H9 (cell line): Measurements from ENCODE around the gene NUBPL. TPM values are rescaled to one million over a fixed set of nuclear protein-coding genes. Genes with fewer than 3 reads are reported as not detected.

Source experiments
- DNase-seq: peaks from one replicate; pipeline ENCODE4 v3.0.0-alpha.2; 2017
- H2AFZ ChIP-seq: one replicate; pipeline ENCODE4 v1.6.1; 2013; ENCODE audit warnings: mild to moderate bottlenecking, low read length, control low read depth, moderate library complexity
- H2AK5ac ChIP-seq: 2 replicates; pipeline ENCODE4 v1.6.1; 2013; ENCODE audit warnings: low read length, control low read depth, mixed read lengths; ENCODE audit not compliant: insufficient read length
- H2BK120ac ChIP-seq: one replicate; pipeline ENCODE4 v1.6.1; 2013; ENCODE audit warnings: low read depth, mild to moderate bottlenecking, low read length, control low read depth, inconsistent platforms; ENCODE audit not compliant: poor library complexity, severe bottlenecking
- H2BK12ac ChIP-seq: 2 replicates; pipeline ENCODE4 v1.6.1; 2013; ENCODE audit warnings: low read length, control low read depth, mixed read lengths, low read depth; ENCODE audit not compliant: insufficient read length
- H2BK15ac ChIP-seq: 2 replicates; pipeline ENCODE4 v1.6.1; 2013; ENCODE audit warnings: low read depth, low read length, control low read depth
- H2BK20ac ChIP-seq: one replicate; pipeline ENCODE4 v1.6.1; 2013; ENCODE audit warnings: low read depth, mild to moderate bottlenecking, low read length, control low read depth, inconsistent platforms; ENCODE audit not compliant: poor library complexity, severe bottlenecking
- H2BK5ac ChIP-seq: 2 replicates; pipeline ENCODE4 v1.6.1; 2013; ENCODE audit warnings: low read length, control low read depth, mixed read lengths; ENCODE audit not compliant: insufficient read length
- H3K14ac ChIP-seq: 2 replicates; pipeline ENCODE4 v1.6.1; 2013; ENCODE audit warnings: low read length, control low read depth; ENCODE audit not compliant: insufficient read depth
- H3K18ac ChIP-seq: 2 replicates; pipeline ENCODE4 v1.6.1; 2013; ENCODE audit warnings: low read depth, mild to moderate bottlenecking, mixed read lengths, low read length, control low read depth; ENCODE audit not compliant: insufficient read length
- H3K23ac ChIP-seq: 2 replicates; pipeline ENCODE4 v1.6.1; 2013; ENCODE audit warnings: low read length, control low read depth, mixed read lengths, low read depth; ENCODE audit not compliant: insufficient read length
- H3K23me2 ChIP-seq: 2 replicates; pipeline ENCODE4 v1.6.1; 2013; ENCODE audit warnings: low read depth, mild to moderate bottlenecking, mixed read lengths, low read length, control low read depth; ENCODE audit not compliant: insufficient read length, poor library complexity, severe bottlenecking
- H3K27ac ChIP-seq: 2 replicates; pipeline ENCODE4 v1.5.1; 2013; ENCODE audit warnings: low read length, control low read depth, mixed read lengths, low read depth; ENCODE audit not compliant: insufficient read length
- H3K27me3 ChIP-seq: 2 replicates; pipeline ENCODE4 v1.6.1; 2013; ENCODE audit warnings: low read length, control low read depth, inconsistent platforms; ENCODE audit not compliant: insufficient read depth
- H3K4ac ChIP-seq: 2 replicates; pipeline ENCODE4 v1.6.1; 2013; ENCODE audit warnings: low read depth, mild to moderate bottlenecking, control low read depth, inconsistent platforms, low read length, moderate library complexity
- H3K4me1 ChIP-seq: 2 replicates; pipeline ENCODE4 v1.6.1; 2013; ENCODE audit warnings: low read length, control low read depth, inconsistent platforms; ENCODE audit not compliant: insufficient read depth
- H3K4me2 ChIP-seq: 2 replicates; pipeline ENCODE4 v1.6.1; 2013; ENCODE audit warnings: low read length, control low read depth, mixed read lengths; ENCODE audit not compliant: insufficient read length, insufficient read depth
- H3K56ac ChIP-seq: 2 replicates; pipeline ENCODE4 v1.6.1; 2013; ENCODE audit warnings: low read depth, mild to moderate bottlenecking, mixed read lengths, low read length, control low read depth; ENCODE audit not compliant: insufficient read length
- H3K79me1 ChIP-seq: 2 replicates; pipeline ENCODE4 v1.6.1; 2013; ENCODE audit warnings: low read depth, mild to moderate bottlenecking, moderate library complexity, low read length, control low read depth, inconsistent platforms; ENCODE audit not compliant: insufficient read depth, poor library complexity, severe bottlenecking
- H3K79me2 ChIP-seq: 2 replicates; pipeline ENCODE4 v1.6.1; 2013; ENCODE audit warnings: low read length, control low read depth, inconsistent platforms; ENCODE audit not compliant: insufficient read depth
- H3K9ac ChIP-seq: 2 replicates; pipeline ENCODE4 v1.6.1; 2013; ENCODE audit warnings: low read length, control low read depth, mixed read lengths; ENCODE audit not compliant: insufficient read length; ENCODE audit errors: extremely low read depth
- H3K9me3 ChIP-seq: one replicate; pipeline ENCODE4 v1.6.1; 2013; ENCODE audit warnings: low read depth, low read length, inconsistent platforms; ENCODE audit not compliant: control insufficient read depth
- H3T11ph ChIP-seq: one replicate; pipeline ENCODE4 v1.6.1; 2013; ENCODE audit warnings: mild to moderate bottlenecking, low read length, control low read depth, inconsistent platforms
- H4K20me1 ChIP-seq: one replicate; pipeline ENCODE4 v1.6.1; 2013; ENCODE audit not compliant: control insufficient read depth, insufficient read length, insufficient read depth
- H4K5ac ChIP-seq: 2 replicates; pipeline ENCODE4 v1.6.1; 2013; ENCODE audit warnings: low read depth, mild to moderate bottlenecking, mixed read lengths, low read length, control low read depth; ENCODE audit not compliant: insufficient read length
- H4K8ac ChIP-seq: replicated peaks from 2 replicates; pipeline ENCODE4 v1.6.1; 2013; ENCODE audit warnings: low read length, control low read depth, mixed read lengths, low read depth; ENCODE audit not compliant: insufficient read length
- H4K91ac ChIP-seq: 2 replicates; pipeline ENCODE4 v1.6.1; 2013; ENCODE audit warnings: low read depth, mild to moderate bottlenecking, moderate library complexity, mixed read lengths, low read length, control low read depth; ENCODE audit not compliant: insufficient read length
- H3K27ac Mint-ChIP-seq, 3 experiments: 2 replicates in 2 of 3; 3 replicates in 1 of 3; pipeline ENCODE4 v1.8.0; 2020 to 2021; ENCODE audit warnings: mixed read lengths in 3 of 3, mild to moderate bottlenecking in 1 of 3, moderate library complexity in 1 of 3
- H3K27me3 Mint-ChIP-seq: 2 replicates; pipeline ENCODE4 v1.8.0; 2021; ENCODE audit warnings: low read depth, mild to moderate bottlenecking, moderate library complexity, mixed read lengths
- H3K36me3 Mint-ChIP-seq, 3 experiments: 2 replicates in 2 of 3; 3 replicates in 1 of 3; pipeline ENCODE4 v1.8.0; 2020 to 2021; ENCODE audit warnings: low read depth in 3 of 3, mixed read lengths in 3 of 3; ENCODE audit not compliant: insufficient read depth in 1 of 3
- H3K4me1 Mint-ChIP-seq, 2 experiments: 2 replicates each; pipeline ENCODE4 v1.8.0; 2020; ENCODE audit warnings: mixed read lengths in 2 of 2
- H3K4me3 Mint-ChIP-seq, 2 experiments: 2 replicates in 1 of 2; 3 replicates in 1 of 2; pipeline ENCODE4 v1.8.0; 2020 to 2021; ENCODE audit warnings: mild to moderate bottlenecking in 2 of 2, mixed read lengths in 2 of 2, moderate library complexity in 1 of 2
- H3K9me3 Mint-ChIP-seq, 2 experiments: 2 replicates in 1 of 2; 3 replicates in 1 of 2; pipeline ENCODE4 v1.8.0; 2020; ENCODE audit warnings: mild to moderate bottlenecking in 2 of 2, mixed read lengths in 2 of 2, moderate library complexity in 1 of 2
- CTCF ChIP-seq: fragments of 200-600 bp; sonication (generic); conservative IDR thresholded peaks from 3 replicates; pipeline ENCODE4 v1.8.0; 2021; ENCODE audit warnings: antibody characterized with exemption, mild to moderate bottlenecking
- WGBS: extraction: QIAGEN DNeasy Blood & Tissue Kit; methylation state at CpG from one replicate; pipeline ENCODE4 v1.1.7; 2013; ENCODE audit warnings: missing lambda C conversion rate, low lambda C conversion rate, mixed read lengths; ENCODE audit not compliant: insufficient read length; ENCODE audit errors: extremely low coverage; 5-methylcytosine and 5-hydroxymethylcytosine counted together
- total RNA-seq: library from RNA; stranded (reverse); gene quantifications from 2 replicates; pipeline ENCODE4 v1.2.1, GENCODE V29; 2021

NUBPL gene
- total RNA-seq, 1 experiment from 2014 or later = 14.8 TPM

GRCh38 chr14:31549817-31550216 is 11.4 kb upstream of the NUBPL start:
- no peak overlapping the region for H4K5ac ChIP-seq
- H4K91ac ChIP-seq = no peak overlapping the region
- H3K14ac ChIP-seq = no peak overlapping the region
- H3K4ac ChIP-seq = no peak overlapping the region
- TF ChIP-seq CTCF = no peak
- peaks cover 15% of the 10 kb centered on the region for H3K27me3 Mint-ChIP-seq
- H3K9ac ChIP-seq = no peak overlapping the region
- H3K23me2 ChIP-seq = no peaks in the 10 kb centered on the region
- no peak overlapping the region for H2BK5ac ChIP-seq
- peaks cover 2 to 4% of the 10 kb centered on the region in 2 experiments; a peak in 2 of 5 replicates for H3K9me3 Mint-ChIP-seq
- no peaks in the 10 kb centered on the region for H3K79me2 ChIP-seq
- no peak overlapping the region for H3K23ac ChIP-seq
- H2BK120ac ChIP-seq = no peak overlapping the region
- no peaks in the 10 kb centered on the region for H3K27me3 ChIP-seq
- no peak overlapping the region for H3T11ph ChIP-seq
- no peaks in the 10 kb centered on the region for H3K4me1 Mint-ChIP-seq
- H3K18ac ChIP-seq = no peak overlapping the region
- DNase-seq = no peak
- H4K20me1 ChIP-seq = no peaks in the 10 kb centered on the region
- H3K9me3 ChIP-seq = no peaks in the 10 kb centered on the region
- H2BK12ac ChIP-seq = no peak overlapping the region
- no peak overlapping the region for H2AFZ ChIP-seq
- H3K4me2 ChIP-seq = no peak overlapping the region
- no peaks in the 10 kb centered on the region for H3K36me3 Mint-ChIP-seq
- no peak overlapping the region for H3K56ac ChIP-seq
- no peak overlapping the region for H2BK20ac ChIP-seq
- no peak overlapping the region for H4K8ac ChIP-seq
- no peak overlapping the region for H3K27ac Mint-ChIP-seq
- H3K27ac ChIP-seq = no peak overlapping the region
- no peaks in the 10 kb centered on the region for H3K79me1 ChIP-seq
- H2AK5ac ChIP-seq = no peak overlapping the region
- no peak overlapping the region for H2BK15ac ChIP-seq
- no CpG with 5 or more reads among the region's 2 CpGs for WGBS
- no peak overlapping the region for H3K4me3 Mint-ChIP-seq
- no peaks in the 10 kb centered on the region for H3K4me1 ChIP-seq
